GM08714 (cell line): ENCODE measurements around the gene TCTN2.

Experiments
- H3K4me3 ChIP-seq: fragments of 200-500 bp; sonication (Bioruptor generic); 2 replicates; pipeline ENCODE4 v1.5.1; 2014; ENCODE audit warnings: mild to moderate bottlenecking, low read length, inconsistent platforms
- ZNF274 ChIP-seq: IDR thresholded peaks from 2 replicates; pipeline ENCODE4 v1.6.1; 2012; ENCODE audit warnings: mild to moderate bottlenecking, low read depth, low read length

The TCTN2 gene

DNA sequence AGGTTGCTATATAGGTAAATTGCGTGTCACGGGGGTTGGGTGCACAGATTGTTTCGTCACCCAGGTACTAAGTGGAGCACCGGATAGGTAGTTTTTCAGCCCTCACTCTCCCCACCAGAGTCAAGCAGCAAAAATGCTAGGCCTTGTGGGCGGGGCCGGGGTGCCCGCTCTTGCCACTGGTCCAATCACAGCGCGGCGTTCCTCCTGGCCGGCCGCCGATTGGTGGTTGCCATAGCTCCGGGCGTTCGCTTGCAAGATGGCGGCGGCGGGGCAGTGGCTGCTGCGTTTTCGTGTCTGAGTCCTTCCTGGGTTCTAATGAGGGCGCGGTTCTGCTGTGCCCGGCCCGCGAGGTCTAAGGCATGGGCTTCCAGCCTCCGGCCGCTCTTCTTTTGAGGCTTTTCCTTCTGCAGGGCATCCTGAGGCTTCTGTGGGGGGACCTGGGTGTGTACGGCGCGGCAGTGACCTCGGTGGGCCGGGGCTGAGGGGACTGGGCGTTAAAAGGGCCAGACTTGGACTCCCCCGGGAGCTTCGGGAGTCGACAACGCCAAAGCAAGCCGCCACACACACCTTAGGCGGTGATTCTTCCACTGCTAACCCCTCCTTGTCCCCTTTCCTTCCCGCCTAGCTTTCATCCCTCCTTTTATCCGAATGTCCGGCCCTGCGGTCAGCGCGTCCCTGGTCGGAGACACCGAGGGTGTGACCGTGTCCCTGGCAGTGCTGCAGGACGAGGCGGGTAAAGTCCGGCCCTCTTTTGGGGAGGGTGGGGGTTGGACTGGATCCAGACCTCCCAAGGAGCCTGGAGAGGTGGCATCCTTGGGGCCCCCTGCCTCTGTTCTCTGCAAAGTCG lies at the start of gene TCTN2:
Gene TCTN2 (plus strand): TSS at position 232 of the 847 bp plus-strand sequence. CDS start 128 bp downstream, at position 360.
- H3K4me3 ChIP-seq = peak within 1 kb of the TSS; percentile 76
- TF ChIP-seq ZNF274 = no peak

DNA sequence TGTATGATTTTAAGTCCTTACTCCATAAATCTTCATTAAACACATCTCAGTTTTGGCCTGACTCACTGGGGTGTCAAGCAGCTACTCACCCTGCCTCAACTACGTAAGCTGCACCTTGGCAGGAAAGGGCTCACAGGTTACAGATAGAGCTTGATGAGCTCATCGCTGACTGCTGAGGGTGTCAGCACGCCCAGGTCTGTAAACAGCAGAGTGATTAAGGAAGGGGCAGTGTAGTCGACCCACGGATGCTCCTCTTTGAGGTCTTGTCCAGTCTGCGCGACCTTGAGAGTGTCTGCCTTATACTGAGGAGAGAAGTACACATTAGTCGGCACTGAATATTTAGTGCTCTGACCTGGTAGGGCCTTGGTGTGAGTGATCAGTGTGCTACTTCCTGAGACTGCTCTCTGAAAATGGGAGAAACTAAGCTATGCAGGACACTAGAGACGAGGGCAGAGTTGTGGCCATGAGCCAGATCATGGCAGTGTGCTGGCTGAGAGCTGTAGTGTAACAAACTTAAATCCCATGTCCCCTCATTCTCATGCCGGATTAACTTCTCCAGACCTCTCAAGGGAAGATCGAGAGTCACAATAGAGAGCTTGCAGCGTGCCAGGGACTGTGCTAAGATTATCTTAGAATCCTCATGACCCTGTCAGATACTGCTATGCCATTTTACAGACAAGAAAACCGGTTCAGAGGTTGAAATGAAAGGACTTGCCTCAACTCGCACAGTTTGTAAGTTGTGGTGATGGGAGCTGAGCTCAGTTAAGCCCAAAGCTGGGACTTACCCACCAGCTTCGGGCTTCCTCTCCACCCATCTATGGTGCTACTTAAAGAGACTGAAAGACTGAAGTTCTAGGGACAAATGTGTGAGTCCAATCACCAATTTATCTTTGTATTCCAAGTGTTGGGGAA lies 49.0 kb upstream of the TCTN2 start:
- H3K4me3 ChIP-seq = no peak overlapping the region
- no peak for TF ChIP-seq ZNF274

DNA sequence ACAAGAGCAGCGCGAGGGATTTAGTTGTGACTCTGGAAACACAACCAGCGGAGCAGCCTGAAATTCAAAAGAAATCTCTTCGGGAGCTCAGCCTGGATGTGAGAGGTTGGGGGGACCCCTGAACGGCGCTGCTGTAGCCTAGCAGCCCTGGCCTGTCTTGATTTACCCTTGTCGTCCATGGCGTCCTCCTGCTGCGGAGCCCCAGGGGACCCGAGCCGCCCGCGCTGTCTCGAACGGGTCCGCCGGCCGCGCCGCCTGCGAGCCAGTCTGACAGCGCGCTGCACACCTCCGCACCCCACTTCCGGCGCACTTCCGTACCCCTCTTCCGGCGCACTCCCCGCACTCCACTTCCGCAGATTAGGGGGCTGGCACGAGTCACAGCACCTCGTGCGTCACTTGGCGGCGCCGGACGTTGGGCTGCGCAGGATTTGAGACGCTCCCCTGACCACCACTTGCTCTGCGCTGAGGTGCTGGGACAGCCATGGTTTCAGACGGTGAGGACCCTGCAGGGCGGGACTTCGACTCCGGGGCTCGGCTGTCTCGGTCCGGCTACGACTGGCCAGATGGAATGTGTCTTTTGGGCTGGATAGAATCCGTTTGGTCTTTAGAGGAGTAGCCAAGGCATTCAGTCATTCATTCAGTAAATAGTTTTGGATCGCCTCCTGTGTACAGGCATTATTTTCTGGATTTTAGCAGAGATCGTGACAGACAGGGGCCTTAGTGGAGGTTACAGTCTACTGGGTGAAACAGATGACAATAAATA lies 37.4 kb upstream of the TCTN2 start, which contains the start of the genes EIF2B1 and GTF2H3:
Gene EIF2B1 (minus strand): TSS at position 308 of the 763 bp plus-strand sequence. CDS start 129 bp downstream, at position 179.
Gene GTF2H3 (plus strand): TSS at position 451 of the 763 bp plus-strand sequence. CDS start 31 bp downstream, at position 482.
- peak within 1 kb of the TSS; percentile 99 for H3K4me3 ChIP-seq
- no peak for TF ChIP-seq ZNF274

GRCh38 chr12:123634142-123634561 lies 36.8 kb upstream of the TCTN2 start:
- TF ChIP-seq ZNF274 = no peak
- peak overlapping the region; percentile 99 for H3K4me3 ChIP-seq

- no peak overlapping the region for H3K4me3 ChIP-seq
- TF ChIP-seq ZNF274 = no peak
Measured at GRCh38 chr12:123643911-123644310, 27.0 kb upstream of the TCTN2 start.

- no peak overlapping the region for H3K4me3 ChIP-seq
- TF ChIP-seq ZNF274 = no peak
Measured at GRCh38 chr12:123645380-123645779, 25.5 kb upstream of the TCTN2 start.

- no peak overlapping the region for H3K4me3 ChIP-seq
- no peak for TF ChIP-seq ZNF274
Measured at GRCh38 chr12:123645878-123646277, 25.0 kb upstream of the TCTN2 start.

DNA sequence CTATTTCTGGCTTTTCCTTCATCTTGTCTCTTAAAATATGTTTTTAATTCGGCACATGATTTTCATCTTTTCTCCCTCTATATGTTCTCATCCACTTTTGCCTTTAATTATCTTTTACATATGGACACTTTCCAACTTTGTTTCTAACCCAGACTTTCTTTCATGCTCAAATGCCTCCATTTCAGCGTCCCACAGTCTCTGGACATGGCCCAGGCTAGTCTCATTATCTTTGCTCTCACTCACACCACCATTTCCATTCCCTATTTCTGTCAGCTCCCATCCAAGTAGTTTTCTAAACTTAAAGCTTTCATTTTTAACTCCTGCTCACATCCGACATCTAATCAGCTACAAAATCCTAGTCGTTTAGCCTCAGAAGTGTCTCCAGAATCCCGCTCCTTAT lies 22.5 kb upstream of the TCTN2 start:
- no peak overlapping the region for H3K4me3 ChIP-seq
- TF ChIP-seq ZNF274 = no peak

GRCh38 chr12:123654129-123654701 lies 16.7 kb upstream of the TCTN2 start:
- no peak for TF ChIP-seq ZNF274
- H3K4me3 ChIP-seq = no peak overlapping the region

DNA sequence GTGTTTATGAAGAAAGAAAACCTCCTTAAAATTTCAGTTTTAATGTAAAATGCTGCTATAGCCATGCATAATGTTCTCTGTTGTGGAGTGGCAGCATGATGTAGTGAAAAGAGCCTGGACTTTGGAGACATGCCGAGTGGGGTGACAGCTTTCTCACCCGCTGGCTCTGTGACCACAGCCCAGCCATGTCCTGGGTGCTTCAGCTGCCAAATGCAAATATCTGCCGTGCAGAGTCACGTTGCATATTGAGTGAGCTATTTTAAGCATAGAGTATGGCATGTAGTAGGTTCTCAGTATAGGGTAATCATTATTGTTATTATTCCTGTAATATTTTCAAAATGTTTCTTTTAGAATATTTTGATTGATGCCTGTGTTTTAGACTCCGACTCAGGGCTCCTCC lies 15.5 kb upstream of the TCTN2 start:
- TF ChIP-seq ZNF274 = no peak
- H3K4me3 ChIP-seq = no peak overlapping the region; the same call in 1 of the 2 replicates

- no peak overlapping the region for H3K4me3 ChIP-seq
- TF ChIP-seq ZNF274 = no peak
Measured at GRCh38 chr12:123656392-123656791, 14.5 kb upstream of the TCTN2 start.

DNA sequence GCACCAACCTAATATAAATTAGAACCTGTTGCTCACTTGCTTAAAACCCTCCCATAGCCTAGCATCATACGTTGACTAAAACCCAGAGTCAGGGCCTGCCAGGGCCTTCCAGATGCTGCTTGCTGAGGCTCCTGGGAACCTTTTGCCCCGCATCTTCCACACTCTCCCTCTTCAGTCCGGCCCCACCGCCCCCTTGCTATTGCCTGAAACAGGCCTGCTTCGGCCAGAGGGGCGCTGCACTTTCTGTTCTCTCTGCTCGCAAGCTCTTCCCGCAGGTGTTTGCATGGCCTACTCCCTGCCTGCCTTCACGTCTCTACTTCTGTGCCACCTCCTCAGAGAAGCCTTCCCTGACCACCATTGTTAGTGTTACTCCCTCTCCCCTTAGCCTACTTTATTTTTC lies 13.7 kb upstream of the TCTN2 start:
- TF ChIP-seq ZNF274 = no peak
- H3K4me3 ChIP-seq = no peak overlapping the region

DNA sequence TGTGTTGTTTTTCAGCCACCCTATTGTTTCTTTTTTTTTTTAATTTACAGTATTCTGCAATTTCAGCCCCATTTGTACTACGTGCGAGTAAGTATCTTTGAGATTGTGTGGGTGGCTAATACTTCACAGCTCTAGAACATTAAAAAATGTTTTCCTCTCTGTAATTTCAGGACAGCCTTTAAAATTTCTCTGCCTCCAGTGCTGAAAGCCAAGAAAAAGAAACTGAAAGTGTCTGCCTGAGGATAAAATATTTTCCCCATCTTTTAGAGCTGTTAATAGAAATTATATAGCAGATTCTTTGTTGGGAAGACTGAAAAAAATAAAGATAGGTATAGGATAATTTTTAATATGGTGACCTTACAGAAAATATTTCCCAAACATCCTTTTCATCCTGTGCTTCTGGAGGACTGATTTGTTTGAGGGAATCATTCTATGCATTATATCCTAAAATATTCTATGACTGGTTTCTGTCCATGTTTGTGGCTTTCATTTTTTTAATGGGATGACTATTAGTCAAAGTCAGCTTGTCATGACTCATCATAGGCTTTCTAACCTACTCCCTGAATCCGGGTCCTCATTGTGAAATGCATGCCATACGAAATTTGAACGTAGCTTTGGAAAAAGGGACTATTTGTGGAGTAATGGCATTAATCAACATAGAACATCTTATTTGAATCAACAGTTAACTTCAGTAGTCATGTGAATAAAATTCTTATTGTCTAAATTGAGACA lies 10.8 kb upstream of the TCTN2 start:
- no peak for TF ChIP-seq ZNF274
- H3K4me3 ChIP-seq = no peak overlapping the region
